Upper lobe of right lung (tissue), 1 donor: ENCODE data around the gene DCP1B. TPM values are rescaled to one million over a fixed set of nuclear protein-coding genes. Genes with fewer than 3 reads are reported as not detected.

Experiments
- ATAC-seq: fragments of 200-7000 bp; cut with Tn5 transposase; one replicate; pipeline ENCODE4 v1.9.1; 2020; ENCODE audit warnings: mild to moderate bottlenecking, moderate library complexity
- DNase-seq: peaks from one replicate; pipeline ENCODE4 v3.0.0-alpha.2; 2020
- H3K27ac ChIP-seq: fragments of 200-600 bp; one replicate; pipeline ENCODE4 v1.8.0; 2022
- H3K27me3 ChIP-seq: fragments of 200-600 bp; one replicate; pipeline ENCODE4 v1.8.0; 2022; ENCODE audit warnings: mild to moderate bottlenecking
- H3K36me3 ChIP-seq: fragments of 200-600 bp; one replicate; pipeline ENCODE4 v1.8.0; 2022
- H3K4me1 ChIP-seq: fragments of 200-600 bp; one replicate; pipeline ENCODE4 v1.8.0; 2022
- H3K4me3 ChIP-seq: fragments of 200-600 bp; one replicate; pipeline ENCODE4 v1.8.0; 2022; ENCODE audit warnings: mild to moderate bottlenecking
- H3K9me3 ChIP-seq: fragments of 200-600 bp; one replicate; pipeline ENCODE4 v1.8.0; 2022
- CTCF ChIP-seq: fragments of 200-600 bp; IDR thresholded peaks from one replicate; pipeline ENCODE4 v1.8.0; 2022; ENCODE audit warnings: antibody characterized with exemption
- intact Hi-C: fragments of 100-400 bp; cut with DNase I; formaldehyde crosslinking; loops from one replicate; pipeline ENCODE4 v1.11.0; 2022
- long read RNA-seq: library from polyadenylated mRNA; unstranded; transcript quantifications from one replicate; pipeline ENCODE4 v2.0.0, GENCODE V29; 2021
- total RNA-seq: library from RNA; stranded (reverse); fragmentation: NEBNext Ultra II Directional; extraction: Animal tissue kit (Norgen Biotek cat#: 25700); gene quantifications from one replicate; pipeline ENCODE4 v1.2.1, GENCODE V29; 2021
- donor health status: DM: no; HTN: yes; CAD: no; lungs with severe emphysema.

DCP1B gene
- total RNA-seq = 12.8 TPM
- long read RNA-seq, transcript DCP1B-201 (9 exons, 2,086 nt) = major isoform, 18 of 24 reads
- long read RNA-seq, partial matches to known transcripts = 3 of 24 reads
- long read RNA-seq, other reads (novel, unspliced or antisense) = 2 of 24 reads

GRCh38 chr12:2004113-2004929 is at the start of gene DCP1B:
DCP1B (minus strand) TSS chr12:2004457; CDS start chr12:2004431, 26 bp downstream.
- Histone ChIP-seq H3K27me3 (no peaks in the 10 kb centered on the region), H3K9me3 (no peaks in the 10 kb centered on the region), H3K27ac (peak within 1 kb of the TSS; percentile 92), H3K36me3 (no peaks in the 10 kb centered on the region), H3K4me1 (peaks cover 15% of the 10 kb centered on the region), H3K4me3 (peak within 1 kb of the TSS; percentile 80)
- no peak for TF ChIP-seq CTCF
- DNase-seq (peak; percentile 99), ATAC-seq (peak; percentile 100)
- intact Hi-C loops = no loop called here

GRCh38 chr12:2053691-2054090 is 49.4 kb upstream of the DCP1B start:
- ATAC-seq (no peak), DNase-seq (no peak)
- Histone ChIP-seq H3K27ac (peak overlapping the region; percentile 65), H3K9me3 (no peaks in the 10 kb centered on the region), H3K36me3 (no peaks in the 10 kb centered on the region), H3K4me3 (peak overlapping the region; percentile 55), H3K27me3 (peaks cover 43% of the 10 kb centered on the region), H3K4me1 (peaks cover 13% of the 10 kb centered on the region)
- intact Hi-C loops = loop anchor here (10.0 kb wide), 1 partner anchor 531 kb away; no protein-coding TSS in a partner anchor
- TF ChIP-seq CTCF = no peak

- ATAC-seq (peak; percentile 62), DNase-seq (no peak)
- no peaks in the 10 kb centered on the region for H3K36me3 ChIP-seq
- intact Hi-C loops = loop anchor here (10.0 kb wide), 1 partner anchor 532 kb away; no protein-coding TSS in a partner anchor
- TF ChIP-seq CTCF = peak; percentile 22
- peaks cover 43% of the 10 kb centered on the region for H3K27me3 ChIP-seq
- H3K4me3 ChIP-seq = peak within 1 kb of the TSS; percentile 55
- H3K9me3 ChIP-seq = no peaks in the 10 kb centered on the region
- H3K27ac ChIP-seq = peak within 1 kb of the TSS; percentile 65
- H3K4me1 ChIP-seq = peaks cover 13% of the 10 kb centered on the region
Measured at GRCh38 chr12:2052826-2053678, 48.8 kb upstream of the DCP1B start, which contains the start of gene CACNA1C. CACNA1C (plus strand) TSS chr12:2052987; CDS start chr12:2053563, 576 bp downstream.

GRCh38 chr12:2051700-2052621 is 47.7 kb upstream of the DCP1B start:
- no peak overlapping the region for H3K27ac ChIP-seq
- peaks cover 37% of the 10 kb centered on the region for H3K27me3 ChIP-seq
- ATAC-seq (no peak), DNase-seq (no peak)
- H3K4me3 ChIP-seq = peak overlapping the region; percentile 39
- peaks cover 8% of the 10 kb centered on the region for H3K4me1 ChIP-seq
- TF ChIP-seq CTCF = no peak
- H3K36me3 ChIP-seq = no peaks in the 10 kb centered on the region
- no peaks in the 10 kb centered on the region for H3K9me3 ChIP-seq
- intact Hi-C loops = loop anchor here (10.0 kb wide), 1 partner anchor 533 kb away; no protein-coding TSS in a partner anchor
